HG03060 (cell line): ENCODE results near the gene PRSS50.

Experiments
- ATAC-seq: cut with Tn5 transposase; IDR thresholded peaks from one replicate; pipeline ENCODE4 v1.9.1; 2021; ENCODE audit warnings: low read depth, moderate number of reproducible peaks; ENCODE audit not compliant: unreplicated experiment

The PRSS50 gene

DNA sequence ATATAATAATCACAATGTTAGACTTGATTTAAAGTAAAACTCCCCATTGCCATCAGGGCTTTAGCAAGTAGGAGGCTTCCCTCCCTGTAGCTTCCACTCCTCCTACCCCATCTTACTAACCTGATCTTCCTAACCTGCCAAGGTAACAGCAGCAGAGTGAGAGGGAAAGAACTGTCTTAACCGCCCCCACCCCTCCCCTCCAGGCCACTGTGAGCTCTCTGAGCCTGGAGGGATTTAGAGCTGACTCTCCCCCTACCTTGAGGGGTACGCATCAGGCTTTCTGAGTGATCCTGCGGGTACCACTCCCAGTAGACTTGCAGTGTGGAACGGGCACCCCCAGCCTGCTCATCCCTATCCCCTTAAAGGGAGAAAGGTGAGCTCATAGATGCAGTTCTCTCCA, 11.4 kb upstream of the PRSS50 start:
- no peak for ATAC-seq

DNA sequence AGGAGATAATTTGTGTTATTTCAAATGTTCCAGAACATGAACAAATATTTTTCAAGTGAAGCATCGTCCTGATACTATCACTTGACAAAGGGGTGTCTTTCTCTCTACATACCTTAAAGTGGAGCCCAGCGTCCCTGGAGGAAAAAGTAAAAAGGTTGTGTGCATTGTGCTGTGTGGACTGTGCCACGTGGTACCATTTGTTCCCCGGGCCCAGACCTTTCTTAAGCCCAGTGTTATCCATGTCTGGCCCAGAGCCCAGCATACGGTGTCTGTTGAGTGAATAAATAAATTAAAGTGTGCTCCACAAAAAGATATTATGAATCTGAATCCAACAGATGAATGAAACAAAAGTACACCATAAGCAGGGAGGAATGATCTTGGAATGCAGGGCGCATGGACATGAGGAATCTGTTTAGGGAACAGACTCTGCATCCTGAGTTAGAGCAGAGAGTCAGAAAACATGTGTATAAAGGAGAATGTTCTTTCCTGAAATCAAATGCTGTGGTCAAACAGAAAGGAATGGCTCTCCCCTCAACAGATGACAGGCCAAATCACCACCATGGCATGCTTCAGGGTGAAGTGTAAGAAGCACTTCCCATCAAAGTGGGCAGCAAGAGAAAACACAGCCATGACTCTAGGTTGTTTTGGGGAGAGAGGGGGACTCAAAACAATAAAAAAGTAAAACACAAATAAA, 8.1 kb upstream of the PRSS50 start:
- ATAC-seq = no peak

DNA sequence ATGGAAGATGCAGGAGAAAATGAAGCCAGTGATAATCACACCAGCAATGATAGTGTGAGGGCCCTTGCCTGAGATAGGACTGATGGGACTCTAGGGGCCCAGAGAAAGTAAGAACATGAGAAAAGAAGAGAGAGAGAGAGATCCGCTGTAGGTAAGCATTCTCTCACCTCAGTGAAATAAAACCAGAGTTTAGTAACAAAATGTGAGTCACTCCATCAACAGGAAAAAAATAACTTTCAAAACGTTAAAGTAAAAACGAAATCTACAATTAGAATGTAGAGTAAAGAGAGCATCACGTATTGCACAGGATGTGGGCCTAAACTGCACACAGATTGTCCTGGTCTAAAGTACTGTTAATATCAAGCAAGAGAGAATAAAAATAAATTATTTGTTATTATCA, 6.8 kb upstream of the PRSS50 start:
- ATAC-seq = no peak

DNA sequence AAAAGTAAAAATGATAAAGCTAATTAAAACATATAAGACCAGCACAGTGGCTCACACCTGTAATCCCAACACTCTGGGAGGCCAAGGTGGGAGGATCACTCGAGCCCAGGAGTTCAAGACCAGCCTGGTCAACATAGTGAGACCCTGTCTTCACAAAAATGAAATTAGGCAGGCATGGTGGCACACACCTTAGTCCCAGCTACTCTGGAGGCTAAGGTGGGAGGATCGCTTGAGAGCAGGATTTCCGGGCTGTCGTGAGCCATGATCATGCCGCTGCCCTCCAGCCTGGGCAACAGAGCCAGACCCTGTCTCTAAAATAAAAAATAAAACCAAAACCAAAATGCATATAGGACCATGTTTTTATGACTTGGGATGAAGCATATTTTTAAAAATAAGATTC, 4.8 kb upstream of the PRSS50 start:
- no peak for ATAC-seq

- no peak for ATAC-seq
Observed at GRCh38 chr3:46721009-46721408, 3.3 kb upstream of the PRSS50 start.

GRCh38 chr3:46719735-46720271, 2.1 kb upstream of the PRSS50 start:
- no peak for ATAC-seq

DNA sequence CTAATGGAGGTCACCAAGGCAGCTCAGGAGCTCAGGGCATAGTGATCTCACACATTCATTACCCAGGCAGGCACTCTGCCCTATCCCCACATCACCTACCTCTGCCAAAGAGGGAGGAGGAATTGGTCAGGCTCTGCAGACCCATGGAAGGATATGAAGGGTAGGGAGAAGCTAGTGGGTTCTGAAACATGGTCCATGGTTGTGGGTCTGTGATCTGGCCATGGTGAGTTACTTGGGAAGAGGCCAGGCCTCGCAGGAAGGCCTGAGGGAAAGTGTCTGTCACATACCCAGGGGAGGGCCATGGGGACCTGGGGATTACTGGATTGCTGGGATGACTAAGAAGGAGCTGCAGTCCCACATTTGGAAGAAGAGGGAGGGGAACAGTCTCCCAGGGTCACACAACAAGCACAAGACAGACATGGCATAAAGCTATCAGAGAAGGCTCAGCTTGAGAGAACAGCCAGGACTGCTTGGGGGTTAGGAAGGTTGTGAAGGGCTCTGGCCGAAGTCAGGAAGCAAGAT, 1.4 kb upstream of the PRSS50 start:
- ATAC-seq = no peak

- ATAC-seq = no peak
Observed at GRCh38 chr3:46716461-46717441, 918 bp downstream of the PRSS50 start.

DNA sequence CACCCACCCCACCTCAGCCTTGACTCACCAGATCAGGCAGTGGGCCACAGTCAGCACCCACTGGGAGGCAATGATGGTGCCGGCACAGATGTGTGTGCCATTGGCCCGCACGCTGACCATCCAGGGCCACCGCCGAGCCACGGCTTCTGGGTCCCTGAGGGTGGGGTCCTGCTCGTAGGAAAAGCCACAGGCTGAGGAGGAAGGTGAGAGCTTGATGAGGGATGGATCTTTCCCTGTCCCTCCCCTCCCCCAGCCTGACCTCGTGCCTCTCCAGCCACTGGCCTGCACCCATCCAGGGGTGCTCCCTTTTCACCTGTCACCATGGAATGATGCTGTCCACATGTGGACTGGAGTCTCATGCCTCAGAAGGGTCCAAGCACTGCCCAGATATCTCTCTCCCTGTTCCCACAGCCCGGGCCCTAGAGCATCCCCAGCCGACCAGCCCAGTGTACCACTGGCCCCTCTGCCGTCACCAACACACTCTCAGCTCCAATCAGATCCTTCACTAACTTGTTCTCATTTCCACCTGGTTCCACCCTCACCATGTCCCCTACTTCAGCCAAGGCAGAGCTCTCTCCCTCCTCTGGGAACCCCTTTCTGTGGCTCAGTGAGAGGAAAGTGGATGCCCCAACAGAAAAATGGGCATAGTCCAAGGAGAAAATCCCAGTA, 2.0 kb downstream of the PRSS50 start:
- no peak for ATAC-seq

GRCh38 chr3:46714728-46715506, 2.8 kb downstream of the PRSS50 start:
- no peak for ATAC-seq

DNA sequence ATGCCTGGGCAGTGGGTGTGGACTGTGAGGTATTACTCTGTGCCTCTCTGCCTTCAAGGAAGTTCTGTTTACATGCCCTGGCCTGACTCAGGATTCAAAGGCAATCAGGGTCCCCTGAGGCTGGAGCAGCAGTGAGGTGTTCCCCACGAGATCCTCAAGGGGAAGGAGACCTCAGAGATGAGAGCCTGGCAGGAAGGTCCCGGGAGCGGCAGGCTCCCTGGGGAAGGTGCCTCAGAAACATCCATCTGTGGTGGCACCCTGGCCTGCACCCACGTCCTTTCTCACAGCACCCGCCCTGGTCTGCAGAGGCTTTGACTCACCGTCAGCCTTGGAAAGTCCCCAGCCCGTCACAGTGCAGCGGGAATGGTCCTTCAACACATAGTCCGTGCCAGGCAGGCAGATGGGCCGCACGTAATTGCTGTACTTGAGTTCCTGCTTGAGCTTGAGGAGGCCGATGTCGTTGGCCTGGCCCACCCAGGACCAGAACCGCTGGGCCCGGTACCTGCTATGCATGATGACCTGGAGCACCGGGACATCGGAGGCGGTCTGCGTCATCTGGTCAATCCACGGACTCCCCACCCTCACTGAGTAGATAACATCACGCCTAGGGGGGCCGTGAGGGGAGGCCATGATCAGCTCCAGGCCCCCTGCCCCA, 3.6 kb downstream of the PRSS50 start:
- ATAC-seq = no peak

DNA sequence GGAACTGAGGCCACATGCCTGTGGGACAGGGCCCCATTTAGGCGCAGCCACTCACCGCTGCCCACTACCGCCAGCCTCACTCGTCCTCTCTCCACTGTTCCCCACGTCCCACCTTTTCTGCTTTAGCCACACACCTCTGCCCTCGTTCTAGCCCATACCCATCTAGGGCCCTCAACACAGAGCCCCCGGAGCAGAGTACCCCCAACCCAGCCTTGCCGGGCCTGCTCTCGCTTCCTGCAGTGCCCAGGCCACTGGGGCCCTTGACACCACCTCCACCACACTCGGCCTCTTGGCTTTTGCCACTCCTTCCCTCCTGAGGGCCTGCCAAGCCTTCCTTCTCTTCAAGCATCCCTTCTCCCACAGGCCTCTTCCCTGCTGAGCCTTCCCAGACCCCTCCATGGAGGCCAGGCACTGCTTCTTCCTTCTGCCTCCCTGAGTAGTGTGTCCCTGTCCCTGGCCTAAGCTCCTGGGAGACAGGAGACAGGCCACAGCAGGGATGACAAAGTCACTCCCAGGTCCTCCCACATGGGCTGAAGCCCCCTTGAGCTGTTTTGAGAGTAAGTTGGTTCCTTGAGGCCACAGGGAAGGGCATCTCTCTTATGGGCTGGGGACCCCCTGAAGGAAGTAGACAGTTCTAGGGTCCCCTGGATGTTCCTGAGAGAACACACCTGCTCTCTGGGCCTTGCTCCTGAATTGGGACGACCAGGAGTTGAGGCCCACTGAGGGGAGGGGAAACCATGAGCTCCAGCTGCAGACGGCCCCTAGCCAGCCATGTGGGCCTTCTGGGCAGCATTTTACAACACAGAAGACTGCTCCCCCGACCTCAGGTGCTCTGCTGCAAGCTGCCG, 4.4 kb downstream of the PRSS50 start:
- ATAC-seq = no peak

- no peak for ATAC-seq
Observed at GRCh38 chr3:46712191-46713049, 5.2 kb downstream of the PRSS50 start.

DNA sequence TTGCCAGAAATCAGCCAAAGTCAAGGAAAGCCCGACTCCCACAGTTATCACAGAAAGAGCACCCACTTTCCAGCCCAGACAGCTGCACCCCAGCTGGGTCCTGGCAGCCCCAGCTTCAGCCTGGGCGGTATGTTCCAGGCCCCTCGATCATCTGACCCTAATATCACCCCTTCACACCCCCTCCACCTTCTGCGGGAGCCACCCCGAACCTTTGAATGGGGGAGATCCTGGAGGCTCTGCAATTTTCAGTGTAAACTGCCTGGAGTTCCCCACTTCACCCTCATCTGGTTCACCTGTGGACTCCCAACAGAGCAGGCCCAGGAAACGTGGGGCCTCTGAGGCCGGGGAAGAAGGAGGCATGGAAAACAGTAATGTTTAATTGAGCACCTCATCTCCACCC, 5.9 kb downstream of the PRSS50 start:
- no peak for ATAC-seq

DNA sequence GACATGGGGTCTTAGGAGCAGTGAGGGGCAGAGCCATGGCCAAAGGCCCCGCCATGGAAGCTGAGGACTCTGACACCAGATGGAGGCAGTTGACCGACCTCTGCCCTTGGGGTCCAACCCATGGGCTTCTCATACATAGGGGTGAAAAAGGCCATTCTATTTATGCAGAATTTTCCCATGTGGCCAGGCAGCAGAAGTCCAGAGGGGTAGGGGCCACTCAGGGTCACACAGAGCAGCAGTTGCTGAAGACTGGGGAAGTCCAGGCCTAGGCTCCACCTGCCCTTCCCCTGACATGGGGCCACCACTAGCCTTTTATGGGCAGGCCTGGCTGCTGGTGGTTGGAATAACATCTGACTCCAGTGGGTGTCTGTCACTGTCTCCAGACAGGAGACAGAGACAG, 6.4 kb downstream of the PRSS50 start:
- ATAC-seq = no peak

DNA sequence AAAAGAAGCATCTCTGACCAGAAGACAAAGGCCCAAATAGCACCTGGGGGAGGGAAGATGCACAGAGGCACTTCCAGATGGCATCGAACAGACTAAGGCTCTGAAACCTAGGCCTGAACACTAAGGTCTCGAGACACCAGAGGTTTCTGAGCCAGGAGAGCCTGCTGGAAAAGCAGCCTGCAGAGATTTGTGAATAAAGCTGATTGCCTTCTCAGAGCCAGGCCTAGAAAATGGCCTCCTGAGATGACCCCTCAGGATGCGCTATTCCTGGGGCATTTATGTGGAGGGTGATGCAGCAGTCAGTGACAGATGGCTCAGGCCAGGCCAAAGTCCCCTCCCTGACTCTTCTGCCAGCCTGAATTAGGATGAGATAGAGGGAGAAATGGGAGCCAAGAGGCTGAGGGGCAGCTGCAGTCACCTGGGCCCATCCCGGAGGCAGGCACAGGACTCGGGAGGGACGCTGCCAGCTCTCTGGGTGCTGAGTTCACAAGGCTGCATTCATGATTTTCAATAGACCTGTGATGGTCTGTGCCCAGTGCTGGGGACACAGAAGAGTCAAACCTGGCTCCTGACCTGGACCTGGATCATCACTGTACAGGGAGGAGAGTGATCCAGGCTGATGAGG, 6.9 kb downstream of the PRSS50 start:
- no peak for ATAC-seq

GRCh38 chr3:46710229-46710628, 7.4 kb downstream of the PRSS50 start:
- no peak for ATAC-seq
